HEK293T (cell line): ENCODE measurements around the gene MLLT11.

Experiments used
- CTCF ChIA-PET: fragments of 350-600 bp; formaldehyde crosslinking; extraction: SDS; loops from one replicate; lab custom pipeline; 2021; ENCODE audit warnings: antibody characterized with exemption, inconsistent platforms; lab: Yijun Ruan, JAX
- POLR2A ChIA-PET: fragments of 350-600 bp; formaldehyde crosslinking; extraction: SDS; loops from one replicate; lab custom pipeline; 2020; ENCODE audit warnings: antibody characterized with exemption, inconsistent platforms; lab: Yijun Ruan, JAX
- DNase-seq: peaks from one replicate; pipeline ENCODE4 v3.0.0; 2012; ENCODE audit warnings: mixed read lengths; ENCODE audit errors: extremely low spot score
- ARNT ChIP-seq: fragments of 450-650 bp; IDR thresholded peaks from 2 replicates; pipeline ENCODE4 v1.6.1; 2017; ENCODE audit warnings: mild to moderate bottlenecking
- BHLHE40 ChIP-seq: fragments of 450-650 bp; IDR thresholded peaks from 2 replicates; pipeline ENCODE4 v1.6.1; 2016; ENCODE audit warnings: mild to moderate bottlenecking, moderate library complexity, borderline replicate concordance
- CTBP1 ChIP-seq: fragments of 450-650 bp; IDR thresholded peaks from 2 replicates; pipeline ENCODE4 v1.6.1; 2016; ENCODE audit warnings: borderline replicate concordance
- ELF4 ChIP-seq: fragments of 450-650 bp; IDR thresholded peaks from 2 replicates; pipeline ENCODE4 v1.6.1; 2017; ENCODE audit warnings: antibody characterized with exemption
- FOXA1 ChIP-seq: fragments of 450-650 bp; IDR thresholded peaks from 2 replicates; pipeline ENCODE4 v1.6.1; 2016; ENCODE audit warnings: mild to moderate bottlenecking
- FOXK2 ChIP-seq: fragments of 450-650 bp; IDR thresholded peaks from 2 replicates; pipeline ENCODE4 v1.6.1; 2016; ENCODE audit warnings: mild to moderate bottlenecking
- FOXM1 ChIP-seq: fragments of 450-650 bp; IDR thresholded peaks from 2 replicates; pipeline ENCODE4 v1.6.1; 2017; ENCODE audit warnings: mild to moderate bottlenecking, borderline replicate concordance
- HDGF ChIP-seq: fragments of 450-650 bp; IDR thresholded peaks from 2 replicates; pipeline ENCODE4 v1.6.1; 2017; ENCODE audit warnings: antibody characterized with exemption, borderline replicate concordance
- L3MBTL2 ChIP-seq: fragments of 450-650 bp; conservative IDR thresholded peaks from 2 replicates; pipeline ENCODE4 v1.6.1; 2016; ENCODE audit warnings: mild to moderate bottlenecking
- LEF1 ChIP-seq: fragments of 450-650 bp; IDR thresholded peaks from 2 replicates; pipeline ENCODE4 v1.6.1; 2017; ENCODE audit warnings: mild to moderate bottlenecking, borderline replicate concordance
- NFRKB ChIP-seq: fragments of 450-650 bp; IDR thresholded peaks from 2 replicates; pipeline ENCODE4 v1.6.1; 2016; ENCODE audit warnings: mild to moderate bottlenecking, moderate library complexity
- PKNOX1 ChIP-seq: fragments of 450-650 bp; IDR thresholded peaks from 2 replicates; pipeline ENCODE4 v1.6.1; 2016
- SP1 ChIP-seq: fragments of 450-650 bp; IDR thresholded peaks from 2 replicates; pipeline ENCODE4 v1.6.1; 2017
- SUZ12 ChIP-seq: fragments of 450-650 bp; IDR thresholded peaks from 2 replicates; pipeline ENCODE4 v1.6.1; 2016; ENCODE audit warnings: mild to moderate bottlenecking
- TARDBP ChIP-seq: fragments of 450-650 bp; IDR thresholded peaks from 2 replicates; pipeline ENCODE4 v1.6.1; 2016
- ZNF384 ChIP-seq: fragments of 450-650 bp; IDR thresholded peaks from 2 replicates; pipeline ENCODE4 v1.6.1; 2016

Gene MLLT11

GRCh38 chr1:151043163-151043562 lies 17.0 kb upstream of the MLLT11 start:
- DNase-seq: no peak
- CTCF ChIA-PET: interaction anchor here (1.1 kb wide), 1 partner anchor 16 kb away, joined by 3 read pairs; no protein-coding TSS in a partner anchor
- POLR2A ChIA-PET: interaction anchor here (0.8 to 1.3 kb wide), 2 partner anchors 9 to 14 kb away, joined by 3 to 4 read pairs; no protein-coding TSS in a partner anchor
- TF ChIP-seq ELF4 (no peak), FOXA1 (no peak), TARDBP (no peak), SP1 (no peak), SUZ12 (no peak), HDGF (no peak), LEF1 (no peak), PKNOX1 (no peak), L3MBTL2 (no peak), NFRKB (no peak), ARNT (no peak), FOXK2 (no peak), CTBP1 (no peak), BHLHE40 (no peak), FOXM1 (no peak), ZNF384 (no peak)

GRCh38 chr1:151047591-151047924 lies 12.6 kb upstream of the MLLT11 start, which contains the start of gene C1orf56:
TSS of gene C1orf56 (plus strand) at chr1:151047751. CDS start at chr1:151047848, 97 bp downstream.
- ChIA-PET POLR2A (interaction anchor here (1.0 to 6.4 kb wide), 6 partner anchors 9 to 41 kb away, joined by 3 to 53 read pairs (median 4); partner anchors contain the start of genes BNIPL, CDC42SE1, GABPB2 and MLLT11), CTCF (interaction anchor here (0.8 to 1.0 kb wide), 2 partner anchors 50 to 108 kb away, joined by 3 read pairs; no protein-coding TSS in a partner anchor)
- TF ChIP-seq FOXA1 (no peak), L3MBTL2 (no peak), SP1 (no peak), HDGF (no peak), SUZ12 (no peak), TARDBP (no peak), LEF1 (no peak), PKNOX1 (no peak), FOXM1 (no peak), NFRKB (no peak), BHLHE40 (no peak)
- peak; percentile 85 for DNase-seq

GRCh38 chr1:151047925-151048644 lies 12.1 kb upstream of the MLLT11 start:
- peak; percentile 86 for DNase-seq
- no peak for TF ChIP-seq ARNT
- TF ChIP-seq L3MBTL2: peak; percentile 94
- CTCF ChIA-PET: interaction anchor here (0.5 to 1.0 kb wide), 4 partner anchors 13 to 70 kb away, joined by 3 to 5 read pairs (median 4); no protein-coding TSS in a partner anchor
- POLR2A ChIA-PET: interaction anchor here (1.0 to 6.4 kb wide), 6 partner anchors 10 to 42 kb away, joined by 3 to 53 read pairs (median 4); partner anchors contain the start of genes BNIPL, CDC42SE1, GABPB2 and MLLT11

- ChIA-PET CTCF (interaction anchor here (0.6 to 0.7 kb wide), 2 partner anchors 14 kb away, joined by 3 to 4 read pairs; no protein-coding TSS in a partner anchor), POLR2A (interaction anchor here (1.0 to 6.4 kb wide), 4 partner anchors 12 to 42 kb away, joined by 3 to 53 read pairs (median 4); partner anchors contain the start of genes BNIPL, CDC42SE1 and MLLT11)
- peak; percentile 90; the same call in 1 of the 2 replicates for TF ChIP-seq HDGF
- TF ChIP-seq TARDBP: no peak
- no peak for TF ChIP-seq ZNF384
- TF ChIP-seq PKNOX1: no peak
- TF ChIP-seq ELF4: no peak
- no peak for TF ChIP-seq ARNT
- TF ChIP-seq LEF1: no peak
- no peak for TF ChIP-seq FOXM1
- DNase-seq: no peak
Measured at GRCh38 chr1:151048645-151049032, 11.6 kb upstream of the MLLT11 start.

- TF ChIP-seq BHLHE40 (no peak), FOXA1 (no peak), ZNF384 (no peak), TARDBP (no peak), FOXK2 (no peak), LEF1 (no peak), ELF4 (no peak), ARNT (no peak), FOXM1 (no peak)
- POLR2A ChIA-PET: interaction anchor here (1.3 to 6.4 kb wide), 3 partner anchors 11 to 22 kb away, joined by 3 to 53 read pairs (median 7); partner anchors contain the start of genes CDC42SE1, GABPB2 and MLLT11
- CTCF ChIA-PET: interaction anchor here (0.8 kb wide), 1 partner anchor 23 kb away, joined by 3 read pairs; no protein-coding TSS in a partner anchor
- no peak for DNase-seq
Measured at GRCh38 chr1:151049458-151049857, 10.7 kb upstream of the MLLT11 start.
